ENCODE data around the gene SMOC1. TPM values are rescaled to one million over a fixed set of nuclear protein-coding genes. Genes with fewer than 3 reads are reported as not detected.

SMOC1 gene
- polyA plus RNA-seq, 1 experiment, result not detected

- ChIA-PET CTCF (no interaction called here), POLR2A (no interaction called here)
- Histone ChIP-seq H3K27me3 (ENCODE audit: control insufficient read depth, insufficient read depth, low read length) (no peaks in the 10 kb centered on the region), H3K36me3 (ENCODE audit: control insufficient read depth, insufficient read depth, low read length) (no peaks in the 10 kb centered on the region), H3K4me3 (ENCODE audit: low read depth, low read length) (no peak overlapping the region)
- TF ChIP-seq, protein P1, sequence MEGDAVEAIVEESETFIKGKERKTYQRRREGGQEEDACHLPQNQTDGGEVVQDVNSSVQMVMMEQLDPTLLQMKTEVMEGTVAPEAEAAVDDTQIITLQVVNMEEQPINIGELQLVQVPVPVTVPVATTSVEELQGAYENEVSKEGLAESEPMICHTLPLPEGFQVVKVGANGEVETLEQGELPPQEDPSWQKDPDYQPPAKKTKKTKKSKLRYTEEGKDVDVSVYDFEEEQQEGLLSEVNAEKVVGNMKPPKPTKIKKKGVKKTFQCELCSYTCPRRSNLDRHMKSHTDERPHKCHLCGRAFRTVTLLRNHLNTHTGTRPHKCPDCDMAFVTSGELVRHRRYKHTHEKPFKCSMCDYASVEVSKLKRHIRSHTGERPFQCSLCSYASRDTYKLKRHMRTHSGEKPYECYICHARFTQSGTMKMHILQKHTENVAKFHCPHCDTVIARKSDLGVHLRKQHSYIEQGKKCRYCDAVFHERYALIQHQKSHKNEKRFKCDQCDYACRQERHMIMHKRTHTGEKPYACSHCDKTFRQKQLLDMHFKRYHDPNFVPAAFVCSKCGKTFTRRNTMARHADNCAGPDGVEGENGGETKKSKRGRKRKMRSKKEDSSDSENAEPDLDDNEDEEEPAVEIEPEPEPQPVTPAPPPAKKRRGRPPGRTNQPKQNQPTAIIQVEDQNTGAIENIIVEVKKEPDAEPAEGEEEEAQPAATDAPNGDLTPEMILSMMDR (IDR thresholded peaks at IDR 0.05; ENCODE audit: insufficient read depth, low read depth, low read length), result no peak
- DNase-seq (ENCODE audit: low read depth), result no peak
These were observed 111.1 kb downstream of the SMOC1 start for GRCh38 chr14:69990323-69990722.

DNA sequence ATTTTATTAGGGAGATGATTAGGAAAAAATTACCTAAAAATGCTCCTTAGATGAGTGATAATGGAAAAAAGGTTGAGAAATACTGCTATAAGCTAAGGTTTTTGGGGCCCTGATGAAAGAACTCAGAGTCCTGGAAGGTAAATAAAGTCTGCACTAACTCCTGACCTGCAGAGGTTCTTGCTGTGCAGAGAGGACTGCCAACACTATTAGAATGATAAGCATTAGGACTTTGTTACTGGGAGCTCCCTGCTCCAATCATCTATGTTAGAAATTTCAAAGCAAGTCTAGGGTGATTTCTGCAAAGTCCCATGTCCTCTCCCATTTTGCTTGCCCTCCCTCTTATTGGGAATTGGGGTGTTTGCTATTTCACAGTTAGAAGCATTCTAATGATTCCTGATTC lies 112.2 kb downstream of the SMOC1 start:
- Histone ChIP-seq H3K27me3 (ENCODE audit: control insufficient read depth, insufficient read depth, low read length) (no peaks in the 10 kb centered on the region), H3K36me3 (ENCODE audit: control insufficient read depth, insufficient read depth, low read length) (no peaks in the 10 kb centered on the region), H3K4me3 (ENCODE audit: low read depth, low read length) (no peak overlapping the region)
- POLR2A ChIA-PET, result no interaction called here
- CTCF ChIA-PET, result interaction anchor here (0.7 to 1.4 kb wide), 2 partner anchors 9 to 22 kb away, joined by 3 to 5 read pairs; no protein-coding TSS in a partner anchor
- TF ChIP-seq, protein P1 (IDR thresholded peaks at IDR 0.05; ENCODE audit: insufficient read depth, low read depth, low read length), result no peak
- DNase-seq (ENCODE audit: low read depth), result no peak

GRCh38 chr14:69992564-69992963 lies 113.3 kb downstream of the SMOC1 start:
- ChIA-PET CTCF (interaction anchor here (1.4 kb wide), 1 partner anchor 10 kb away, joined by 5 read pairs; no protein-coding TSS in a partner anchor), POLR2A (no interaction called here)
- no peak for DNase-seq (ENCODE audit: low read depth)

GRCh38 chr14:69993326-69993725 lies 114.1 kb downstream of the SMOC1 start:
- POLR2A ChIA-PET, result no interaction called here
- DNase-seq (ENCODE audit: low read depth), result no peak

More at GRCh38 chr14:69992564-69992963, 113.3 kb downstream of the SMOC1 start:
- Histone ChIP-seq H3K4me3 (ENCODE audit: low read depth, low read length) (no peak overlapping the region), H3K27me3 (ENCODE audit: control insufficient read depth, insufficient read depth, low read length) (no peaks in the 10 kb centered on the region), H3K36me3 (ENCODE audit: control insufficient read depth, insufficient read depth, low read length) (no peaks in the 10 kb centered on the region)
- TF ChIP-seq, protein P1 (IDR thresholded peaks at IDR 0.05; ENCODE audit: insufficient read depth, low read depth, low read length), result no peak

DNA sequence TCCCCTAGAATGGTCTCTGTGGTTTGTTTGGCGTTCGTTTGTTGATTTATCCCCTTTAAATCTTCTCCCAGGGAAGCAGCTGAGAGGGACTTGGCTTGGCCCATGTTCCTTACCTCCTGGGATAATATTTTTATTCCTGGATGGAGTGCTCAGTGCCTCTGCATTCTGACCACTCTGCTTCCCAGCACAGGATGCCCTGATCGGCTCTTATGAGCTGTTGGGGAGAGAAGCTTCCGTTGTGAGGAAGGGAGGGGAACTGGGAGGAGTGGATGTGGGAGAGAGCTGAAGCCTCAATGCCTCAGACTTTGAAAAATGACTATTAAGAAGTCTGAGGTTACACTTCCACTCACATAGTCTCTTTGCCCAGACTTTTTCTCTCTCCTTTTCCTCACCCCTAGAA lies 114.8 kb downstream of the SMOC1 start:
- Histone ChIP-seq H3K36me3 (ENCODE audit: control insufficient read depth, insufficient read depth, low read length) (no peaks in the 10 kb centered on the region), H3K4me3 (ENCODE audit: low read depth, low read length) (no peak overlapping the region), H3K27me3 (ENCODE audit: control insufficient read depth, insufficient read depth, low read length) (no peaks in the 10 kb centered on the region)
- ChIA-PET CTCF (no interaction called here), POLR2A (no interaction called here)
- TF ChIP-seq, protein P1 (IDR thresholded peaks at IDR 0.05; ENCODE audit: insufficient read depth, low read depth, low read length), result no peak
- DNase-seq (ENCODE audit: low read depth), result no peak

More at GRCh38 chr14:69993326-69993725, 114.1 kb downstream of the SMOC1 start:
- Histone ChIP-seq H3K36me3 (ENCODE audit: control insufficient read depth, insufficient read depth, low read length) (no peaks in the 10 kb centered on the region), H3K4me3 (ENCODE audit: low read depth, low read length) (no peak overlapping the region), H3K27me3 (ENCODE audit: control insufficient read depth, insufficient read depth, low read length) (no peaks in the 10 kb centered on the region)
- TF ChIP-seq, protein P1 (IDR thresholded peaks at IDR 0.05; ENCODE audit: insufficient read depth, low read depth, low read length), result no peak
- CTCF ChIA-PET, result no interaction called here
